ENCODE results near the gene NUFIP2.
"Not testable (repeated sequence)": the region's sequence is repeated elsewhere in the genome, so short reads cannot be mapped to it uniquely, and the experiment has no call there.

The NUFIP2 gene

GRCh38 chr17:29279397-29280070, 14.4 kb downstream of the NUFIP2 start:
- DNase-seq, result no peak

- no peak for DNase-seq
These were observed 15.3 kb downstream of the NUFIP2 start for GRCh38 chr17:29278692-29279091.

GRCh38 chr17:29273924-29274323, 20.0 kb downstream of the NUFIP2 start:
- DNase-seq, result no peak

GRCh38 chr17:29271980-29272379, 22.0 kb downstream of the NUFIP2 start:
- DNase-seq, result not testable (repeated sequence)

- DNase-seq, result no peak
These were observed 30.0 kb downstream of the NUFIP2 start for GRCh38 chr17:29263916-29264315.

- DNase-seq, result peak; percentile 42 to 65
These were observed 36.2 kb downstream of the NUFIP2 start for GRCh38 chr17:29257756-29258155.

- no peak for DNase-seq
These were observed 37.0 kb downstream of the NUFIP2 start for GRCh38 chr17:29256735-29257466.

GRCh38 chr17:29255926-29256522, 37.9 kb downstream of the NUFIP2 start:
- DNase-seq, result no peak

GRCh38 chr17:29253037-29253436, 40.9 kb downstream of the NUFIP2 start:
- no peak for DNase-seq

GRCh38 chr17:29252101-29252791, 41.7 kb downstream of the NUFIP2 start:
- DNase-seq, result peak; percentile 36 to 71

GRCh38 chr17:29251184-29251583, 42.8 kb downstream of the NUFIP2 start:
- DNase-seq, result no peak

GRCh38 chr17:29250666-29251065, 43.3 kb downstream of the NUFIP2 start:
- no peak for DNase-seq

- no peak for DNase-seq
These were observed 45.1 kb downstream of the NUFIP2 start for GRCh38 chr17:29248845-29249244.

GRCh38 chr17:29247219-29247618, 46.7 kb downstream of the NUFIP2 start:
- no peak for DNase-seq

GRCh38 chr17:29246628-29247027, 47.3 kb downstream of the NUFIP2 start, which contains the start of gene CRYBA1:
CRYBA1 (plus strand) TSS chr17:29246859; CDS start chr17:29246864, 5 bp downstream.
- no peak for DNase-seq

- no peak for DNase-seq
These were observed 48.5 kb downstream of the NUFIP2 start for GRCh38 chr17:29245401-29245800.

- DNase-seq, result peak; percentile 36 to 60
These were observed 50.2 kb downstream of the NUFIP2 start for GRCh38 chr17:29243792-29244191.

- no peak for DNase-seq
These were observed 51.2 kb downstream of the NUFIP2 start for GRCh38 chr17:29242790-29243189.

GRCh38 chr17:29242051-29242450, 51.9 kb downstream of the NUFIP2 start:
- DNase-seq, result no peak

- DNase-seq, result peak; percentile 93 to 96
These were observed 52.7 kb downstream of the NUFIP2 start for GRCh38 chr17:29240968-29241963.

- DNase-seq, result no peak
These were observed 53.5 kb downstream of the NUFIP2 start for GRCh38 chr17:29240477-29240876.

Data from AML-193 (cell line).